Keratinocyte (primary cell): ENCODE data around the gene DDAH1. TPM values are rescaled to one million over a fixed set of nuclear protein-coding genes. Genes with fewer than 3 reads are reported as not detected.

Source experiments
- DNase-seq: peaks from one replicate; pipeline ENCODE4 v3.0.0-alpha.2; 2011; ENCODE audit warnings: low read depth, missing footprints, low spot score
- FAIRE-seq: peaks from 2 replicates; lab custom pipeline; 2011; peaks lifted over from hg19 to GRCh38; lab: Jason Lieb, UNC
- H2AFZ ChIP-seq: 2 replicates; pipeline ENCODE4 v1.6.0; 2012; ENCODE audit warnings: low read length, control low read depth, inconsistent platforms; ENCODE audit not compliant: control insufficient read depth
- H3K27ac ChIP-seq: 2 replicates; pipeline ENCODE4 v1.5.1; 2011; ENCODE audit warnings: low read length; ENCODE audit not compliant: control insufficient read depth, insufficient read depth
- H3K27me3 ChIP-seq: 3 replicates; pipeline ENCODE4 v1.6.0; 2011; ENCODE audit warnings: low read length; ENCODE audit not compliant: control insufficient read depth, insufficient read depth; ENCODE audit errors: extremely low read depth
- H3K36me3 ChIP-seq, 2 experiments: 2 replicates in 1 of 2; 3 replicates in 1 of 2; pipeline ENCODE4 v1.5.1; 2011; ENCODE audit warnings: low read length in 2 of 2, mild to moderate bottlenecking in 1 of 2; ENCODE audit not compliant: control insufficient read depth in 2 of 2, insufficient read depth in 2 of 2; ENCODE audit errors: extremely low read depth in 1 of 2
- H3K4me1 ChIP-seq: 3 replicates; pipeline ENCODE4 v1.5.1; 2011; ENCODE audit warnings: low read length; ENCODE audit not compliant: control insufficient read depth, insufficient read depth; ENCODE audit errors: extremely low read depth
- H3K4me2 ChIP-seq: 3 replicates; pipeline ENCODE4 v1.6.0; 2011; ENCODE audit warnings: low read depth, low read length; ENCODE audit not compliant: control insufficient read depth, insufficient read depth; ENCODE audit errors: extremely low read depth
- H3K4me3 ChIP-seq, 3 experiments: fragments of 200-600 bp in 1 of 3; sonication (generic) in 1 of 3; 2 replicates in 2 of 3; 3 replicates in 1 of 3; pipeline ENCODE4 v1.5.1; 2011 to 2016; ENCODE audit warnings: low read length in 3 of 3, mild to moderate bottlenecking in 3 of 3, control low read depth in 2 of 3, inconsistent platforms in 1 of 3, low read depth in 1 of 3, mixed read lengths in 1 of 3, mixed run types in 1 of 3, moderate library complexity in 1 of 3; ENCODE audit not compliant: control insufficient read depth in 2 of 3, insufficient read depth in 2 of 3; ENCODE audit errors: extremely low read depth in 1 of 3
- H3K79me2 ChIP-seq: 2 replicates; pipeline ENCODE4 v1.6.0; 2012; ENCODE audit warnings: low read length; ENCODE audit not compliant: control insufficient read depth, insufficient read depth
- H3K9ac ChIP-seq: 3 replicates; pipeline ENCODE4 v1.6.0; 2011; ENCODE audit warnings: low read length; ENCODE audit not compliant: control insufficient read depth, insufficient read depth; ENCODE audit errors: extremely low read depth
- H3K9me1 ChIP-seq: 3 replicates; pipeline ENCODE4 v1.6.0; 2011; ENCODE audit warnings: low read length; ENCODE audit not compliant: control insufficient read depth, insufficient read depth; ENCODE audit errors: extremely low read depth
- H3K9me3 ChIP-seq: 2 replicates; pipeline ENCODE4 v1.5.1; 2012; ENCODE audit warnings: low read depth, low read length; ENCODE audit not compliant: control insufficient read depth
- H4K20me1 ChIP-seq: 3 replicates; pipeline ENCODE4 v1.6.0; 2011; ENCODE audit warnings: low read length; ENCODE audit not compliant: control insufficient read depth, insufficient read depth; ENCODE audit errors: extremely low read depth
- CTCF ChIP-seq, 3 experiments: IDR thresholded peaks in 1 of 3; conservative IDR thresholded peaks in 1 of 3; optimal IDR thresholded peaks in 1 of 3; 2 replicates in 2 of 3; 3 replicates in 1 of 3; pipeline versions ENCODE3 to v1.5.1; 2011; ENCODE audit warnings: low read length in 3 of 3, mild to moderate bottlenecking in 3 of 3, moderate library complexity in 2 of 3, control low read depth in 1 of 3, inconsistent platforms in 1 of 3; ENCODE audit not compliant: insufficient read depth in 2 of 3; ENCODE audit errors: extremely low read depth in 1 of 3
- EZH2 ChIP-seq: IDR thresholded peaks from one replicate; pipeline ENCODE4 v1.6.1; 2012; ENCODE audit warnings: inconsistent platforms, mild to moderate bottlenecking, low read length, moderate library complexity
- dilution Hi-C: fragments of 300-500 bp; cut with MboI; formaldehyde crosslinking; loops from one replicate; pipeline ENCODE4 v1.7.0; 2020; ENCODE audit warnings: low sequenced_read_pairs; ENCODE audit not compliant: extremely low pct_ligation_motif_present
- polyA plus RNA-seq, 5 experiments: library from polyadenylated mRNA; depleted of rRNA in 3 of 5; stranded (reverse) in 3 of 5; stranded (forward) in 1 of 5; unstranded in 1 of 5; fragments of >200 nt; gene quantifications; 1 replicate in 1 of 5; 2 replicates in 3 of 5; 3 replicates in 1 of 5; pipeline versions ENCODE4 v1.2.1 to v1.2.3, GENCODE V29; 2011 to 2012; ENCODE audit warnings: missing spikeins in 2 of 5, low read depth in 1 of 5, low replicate concordance in 1 of 5

The DDAH1 gene
- polyA plus RNA-seq, 1 donor (not counting 4 experiments of a cell fraction or from before 2014, with no cell fraction given), result 5.8 TPM

GRCh38 chr1:85375493-85375892, 89.5 kb downstream of the DDAH1 start:
- FAIRE-seq, result no peak
- Histone ChIP-seq H3K9ac (no peak overlapping the region), H3K79me2 (no peaks in the 10 kb centered on the region), H3K9me1 (no peaks in the 10 kb centered on the region), H4K20me1 (no peaks in the 10 kb centered on the region), H3K4me3 (no peak overlapping the region), H3K4me2 (no peak overlapping the region), H2AFZ (no peak overlapping the region), H3K27me3 (no peaks in the 10 kb centered on the region), H3K9me3 (no peaks in the 10 kb centered on the region), H3K4me1 (peaks cover 14% of the 10 kb centered on the region), H3K36me3 (no peaks in the 10 kb centered on the region), H3K27ac (no peak overlapping the region)
- dilution Hi-C loops, result no loop called here
- TF ChIP-seq EZH2, result no peak
- TF ChIP-seq CTCF (optimal IDR thresholded peaks at IDR 0.05 in 1 of 3, IDR thresholded peaks at IDR 0.05 in 1 of 3, conservative IDR thresholded peaks at IDR 0.05 in 1 of 3; ENCODE audit: extremely low read depth in 1 of 3, insufficient read depth in 2 of 3, low read length in 3 of 3), result no peak
- DNase-seq, result no peak

- peak; percentile 94 for FAIRE-seq
- dilution Hi-C loops, result no loop called here
Observed at GRCh38 chr1:85374160-85374559, 90.8 kb downstream of the DDAH1 start.

More at GRCh38 chr1:85374160-85374559, 90.8 kb downstream of the DDAH1 start:
- H3K4me3 ChIP-seq, result no peak overlapping the region
- peaks cover 14% of the 10 kb centered on the region for H3K4me1 ChIP-seq
- no peaks in the 10 kb centered on the region for H3K36me3 ChIP-seq
- no peaks in the 10 kb centered on the region for H3K9me1 ChIP-seq
- no peaks in the 10 kb centered on the region for H4K20me1 ChIP-seq
- no peaks in the 10 kb centered on the region for H3K27me3 ChIP-seq
- no peak for DNase-seq
- H3K9me3 ChIP-seq, result no peaks in the 10 kb centered on the region
- no peak overlapping the region for H3K9ac ChIP-seq
- no peak overlapping the region for H3K27ac ChIP-seq
- no peaks in the 10 kb centered on the region for H3K79me2 ChIP-seq
- H3K4me2 ChIP-seq, result no peak overlapping the region
- no peak overlapping the region for H2AFZ ChIP-seq
- no peak for TF ChIP-seq EZH2
- no peak for TF ChIP-seq CTCF (optimal IDR thresholded peaks at IDR 0.05 in 1 of 3, IDR thresholded peaks at IDR 0.05 in 1 of 3, conservative IDR thresholded peaks at IDR 0.05 in 1 of 3; ENCODE audit: extremely low read depth in 1 of 3, insufficient read depth in 2 of 3, low read length in 3 of 3)
